ENCODE results near the gene MAN2A2.

The MAN2A2 gene

DNA sequence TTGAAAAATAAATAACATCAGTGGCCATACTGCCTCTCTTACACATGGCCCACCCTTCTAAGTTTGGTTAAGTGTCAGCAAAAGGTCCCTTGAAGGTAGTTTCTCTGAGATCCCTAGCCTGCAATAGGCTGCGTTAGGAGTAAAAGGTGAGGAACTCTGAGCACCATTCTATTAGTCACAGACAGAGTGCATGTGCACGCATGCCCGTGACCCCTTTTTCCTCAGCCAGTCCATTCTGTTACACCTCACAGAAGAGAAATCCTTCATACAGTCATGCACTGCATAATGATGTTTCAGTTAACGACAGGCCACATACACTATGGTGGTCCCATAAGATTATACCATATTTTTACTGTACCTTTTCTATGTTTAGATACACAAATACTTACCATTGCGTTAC is 64.1 kb downstream of the MAN2A2 start:
- in situ Hi-C loops (cut with HindIII; ENCODE audit: low pct_ligation_motif_present, low sequenced_read_pairs), result no loop called here
- no peak overlapping the region for H3K27ac ChIP-seq

GRCh38 chr15:90968434-90968833 is 65.3 kb downstream of the MAN2A2 start:
- in situ Hi-C loops (cut with HindIII; ENCODE audit: low pct_ligation_motif_present, low sequenced_read_pairs), result no loop called here
- Histone ChIP-seq H3K27me3 (replicated peaks) (no peaks in the 10 kb centered on the region), H3K27ac (no peak overlapping the region), H3K4me3 (ENCODE audit: low read depth, low read length) (no peak overlapping the region), H3K36me3 (replicated peaks) (peaks cover 32% of the 10 kb centered on the region)
- TF ChIP-seq, protein P1, sequence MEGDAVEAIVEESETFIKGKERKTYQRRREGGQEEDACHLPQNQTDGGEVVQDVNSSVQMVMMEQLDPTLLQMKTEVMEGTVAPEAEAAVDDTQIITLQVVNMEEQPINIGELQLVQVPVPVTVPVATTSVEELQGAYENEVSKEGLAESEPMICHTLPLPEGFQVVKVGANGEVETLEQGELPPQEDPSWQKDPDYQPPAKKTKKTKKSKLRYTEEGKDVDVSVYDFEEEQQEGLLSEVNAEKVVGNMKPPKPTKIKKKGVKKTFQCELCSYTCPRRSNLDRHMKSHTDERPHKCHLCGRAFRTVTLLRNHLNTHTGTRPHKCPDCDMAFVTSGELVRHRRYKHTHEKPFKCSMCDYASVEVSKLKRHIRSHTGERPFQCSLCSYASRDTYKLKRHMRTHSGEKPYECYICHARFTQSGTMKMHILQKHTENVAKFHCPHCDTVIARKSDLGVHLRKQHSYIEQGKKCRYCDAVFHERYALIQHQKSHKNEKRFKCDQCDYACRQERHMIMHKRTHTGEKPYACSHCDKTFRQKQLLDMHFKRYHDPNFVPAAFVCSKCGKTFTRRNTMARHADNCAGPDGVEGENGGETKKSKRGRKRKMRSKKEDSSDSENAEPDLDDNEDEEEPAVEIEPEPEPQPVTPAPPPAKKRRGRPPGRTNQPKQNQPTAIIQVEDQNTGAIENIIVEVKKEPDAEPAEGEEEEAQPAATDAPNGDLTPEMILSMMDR (IDR thresholded peaks at IDR 0.05; ENCODE audit: low read depth, low read length, missing control alignments), result no peak
- no peak for DNase-seq

More for the DNA sequence above, 64.1 kb downstream of the MAN2A2 start:
- H3K4me3 ChIP-seq (ENCODE audit: low read depth, low read length), result no peak overlapping the region
- H3K27me3 ChIP-seq (replicated peaks), result no peaks in the 10 kb centered on the region
- no peak for DNase-seq
- TF ChIP-seq, protein P1 (IDR thresholded peaks at IDR 0.05; ENCODE audit: low read depth, low read length, missing control alignments), result no peak
- peaks cover 27% of the 10 kb centered on the region for H3K36me3 ChIP-seq (replicated peaks)

GRCh38 chr15:90970274-90970673 is 67.2 kb downstream of the MAN2A2 start:
- H3K36me3 ChIP-seq (replicated peaks), result peaks cover 32% of the 10 kb centered on the region
- in situ Hi-C loops (cut with HindIII; ENCODE audit: low pct_ligation_motif_present, low sequenced_read_pairs), result no loop called here
- no peaks in the 10 kb centered on the region for H3K27me3 ChIP-seq (replicated peaks)
- DNase-seq, result no peak
- no peak overlapping the region for H3K4me3 ChIP-seq (ENCODE audit: low read depth, low read length)
- TF ChIP-seq, protein P1 (IDR thresholded peaks at IDR 0.05; ENCODE audit: low read depth, low read length, missing control alignments), result no peak
- H3K27ac ChIP-seq, result no peak overlapping the region

DNA sequence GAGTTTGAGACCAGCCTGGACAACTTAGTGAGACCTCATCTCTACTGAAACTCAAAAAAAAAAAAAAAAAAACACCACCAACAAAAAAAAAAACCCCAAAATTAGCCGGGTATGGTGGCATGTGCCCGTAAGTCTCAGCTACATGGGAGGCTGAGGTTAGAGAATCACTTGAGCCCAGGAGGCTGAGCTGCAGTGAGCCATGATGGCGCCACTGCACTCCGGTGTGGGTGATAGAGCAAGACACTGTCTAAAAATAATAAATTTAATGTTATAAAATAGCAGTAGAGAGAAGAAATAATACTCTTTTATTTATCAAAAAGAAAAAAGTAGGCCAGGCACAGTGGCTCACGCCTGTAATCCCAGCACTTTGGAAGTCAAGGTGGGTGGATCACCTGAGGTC is 69.0 kb downstream of the MAN2A2 start:
- Histone ChIP-seq H3K4me3 (ENCODE audit: low read depth, low read length) (no peak overlapping the region), H3K36me3 (replicated peaks) (peaks cover 24% of the 10 kb centered on the region), H3K27ac (no peak overlapping the region), H3K27me3 (replicated peaks) (no peaks in the 10 kb centered on the region)
- in situ Hi-C loops (cut with HindIII; ENCODE audit: low pct_ligation_motif_present, low sequenced_read_pairs), result no loop called here
- no peak for DNase-seq
- TF ChIP-seq, protein P1 (IDR thresholded peaks at IDR 0.05; ENCODE audit: low read depth, low read length, missing control alignments), result no peak
